HG03439 (cell line): ENCODE measurements around the gene NCAPH2.

Experiments
- ATAC-seq: cut with Tn5 transposase; IDR thresholded peaks from one replicate; pipeline ENCODE4 v1.9.1; 2021; ENCODE audit warnings: mild to moderate bottlenecking, moderate library complexity; ENCODE audit not compliant: unreplicated experiment

NCAPH2 gene

GRCh38 chr22:50545522-50546325, 37.7 kb downstream of the NCAPH2 start, which contains the start of gene KLHDC7B:
Gene KLHDC7B (plus strand): TSS chr22:50545899. CDS start chr22:50546244, 345 bp downstream.
- no peak for ATAC-seq

- ATAC-seq = no peak
Observed at GRCh38 chr22:50546326-50547262, 38.6 kb downstream of the NCAPH2 start.

DNA sequence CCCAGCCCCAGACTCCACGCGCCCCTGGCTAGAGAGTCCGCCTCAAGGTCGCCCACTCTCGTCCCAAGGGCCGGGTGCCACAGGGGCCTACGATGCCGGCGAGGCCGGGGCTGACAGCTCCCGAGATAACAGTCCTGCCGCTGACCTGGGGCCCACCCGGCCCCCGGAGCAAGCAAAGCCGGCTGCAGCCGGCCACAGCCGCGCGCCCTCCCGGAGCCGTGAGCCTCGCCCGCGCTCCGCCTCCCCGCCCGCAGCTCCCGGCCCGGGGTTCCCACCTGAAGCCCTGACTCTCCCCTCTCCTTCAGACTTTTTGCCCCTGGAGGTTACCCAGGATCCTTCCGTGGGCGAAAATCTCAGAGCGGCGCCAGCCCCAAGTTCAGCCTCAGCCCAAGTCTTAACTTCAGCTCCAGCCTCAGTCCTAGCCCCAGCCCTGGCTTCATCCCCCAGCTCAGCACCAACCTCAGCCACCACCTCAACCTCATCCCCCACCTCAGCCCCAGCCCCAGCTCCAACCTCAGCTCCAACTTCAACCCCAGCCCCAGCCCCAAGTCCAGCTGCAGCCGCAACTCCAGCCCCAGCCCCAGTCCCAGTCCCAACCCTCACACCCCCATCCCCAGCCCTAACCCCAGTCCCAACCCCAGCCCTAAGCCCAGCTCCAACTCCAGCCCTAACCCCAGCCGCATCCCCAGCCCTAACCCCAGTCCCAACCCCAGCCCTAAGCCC, 39.4 kb downstream of the NCAPH2 start:
- ATAC-seq = no peak

DNA sequence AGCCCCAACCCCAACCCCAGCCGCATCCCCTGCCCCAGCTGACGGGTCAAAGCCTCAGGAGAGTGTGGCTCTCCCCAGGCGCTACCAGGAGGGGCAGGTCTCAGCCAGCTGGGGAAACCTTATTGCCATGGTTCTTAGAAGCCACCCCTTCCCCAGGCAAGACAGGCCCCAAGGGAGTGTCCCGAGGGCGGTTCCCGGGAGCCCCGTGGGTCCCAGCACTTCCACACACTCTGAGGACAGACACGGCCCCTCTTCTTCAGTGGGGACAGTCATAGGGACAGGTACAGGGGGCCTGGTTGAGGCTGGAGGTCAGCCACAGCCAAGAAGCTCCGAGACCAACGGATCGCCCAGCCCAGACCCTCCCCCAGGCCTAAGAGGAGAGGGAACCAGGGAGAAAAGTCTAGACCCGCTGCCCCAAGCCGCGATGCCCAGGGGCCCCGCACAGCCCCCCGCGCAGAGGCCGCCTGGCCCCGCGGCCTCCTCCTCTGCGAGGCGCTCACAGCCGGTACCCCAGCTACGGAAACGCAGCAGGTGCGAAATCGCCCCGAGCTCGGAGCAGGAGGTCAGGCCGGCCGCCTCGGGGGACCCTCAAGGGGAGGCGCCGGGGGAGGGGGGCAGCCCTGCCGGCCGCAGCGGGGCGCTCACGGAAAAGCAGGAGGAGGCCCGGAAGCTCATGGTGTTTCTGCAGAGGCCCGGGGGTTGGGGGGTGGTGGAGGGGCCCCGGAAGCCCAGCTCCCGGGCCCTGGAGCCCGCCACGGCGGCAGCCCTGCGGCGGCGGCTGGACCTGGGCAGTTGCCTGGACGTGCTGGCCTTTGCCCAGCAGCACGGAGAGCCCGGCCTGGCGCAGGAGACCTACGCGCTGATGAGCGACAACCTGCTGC, 40.3 kb downstream of the NCAPH2 start:
- ATAC-seq = no peak

DNA sequence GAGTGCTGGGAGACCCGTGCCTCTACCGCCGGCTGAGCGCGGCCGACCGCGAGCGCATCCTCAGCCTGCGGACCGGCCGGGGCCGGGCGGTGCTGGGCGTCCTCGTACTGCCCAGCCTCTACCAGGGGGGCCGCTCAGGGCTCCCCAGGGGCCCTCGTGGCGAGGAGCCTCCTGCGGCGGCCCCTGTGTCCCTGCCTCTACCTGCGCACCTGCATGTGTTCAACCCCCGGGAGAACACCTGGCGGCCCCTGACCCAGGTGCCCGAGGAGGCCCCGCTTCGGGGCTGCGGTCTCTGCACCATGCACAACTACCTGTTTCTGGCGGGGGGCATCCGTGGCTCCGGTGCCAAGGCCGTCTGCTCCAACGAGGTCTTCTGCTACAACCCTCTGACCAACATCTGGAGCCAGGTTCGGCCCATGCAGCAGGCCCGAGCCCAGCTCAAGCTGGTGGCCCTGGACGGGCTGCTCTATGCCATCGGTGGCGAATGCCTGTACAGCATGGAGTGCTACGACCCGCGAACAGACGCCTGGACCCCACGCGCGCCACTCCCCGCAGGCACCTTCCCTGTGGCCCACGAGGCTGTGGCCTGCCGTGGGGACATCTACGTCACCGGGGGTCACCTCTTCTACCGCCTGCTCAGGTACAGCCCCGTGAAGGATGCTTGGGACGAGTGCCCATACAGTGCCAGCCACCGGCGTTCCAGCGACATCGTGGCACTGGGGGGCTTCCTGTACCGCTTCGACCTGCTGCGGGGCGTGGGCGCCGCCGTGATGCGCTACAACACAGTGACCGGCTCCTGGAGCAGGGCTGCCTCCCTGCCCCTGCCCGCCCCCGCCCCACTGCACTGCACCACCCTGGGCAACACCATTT, 41.1 kb downstream of the NCAPH2 start:
- ATAC-seq = no peak

- ATAC-seq = no peak
Observed at GRCh38 chr22:50550395-50550794, 42.4 kb downstream of the NCAPH2 start.

GRCh38 chr22:50551160-50551752, 43.2 kb downstream of the NCAPH2 start:
- ATAC-seq = no peak

DNA sequence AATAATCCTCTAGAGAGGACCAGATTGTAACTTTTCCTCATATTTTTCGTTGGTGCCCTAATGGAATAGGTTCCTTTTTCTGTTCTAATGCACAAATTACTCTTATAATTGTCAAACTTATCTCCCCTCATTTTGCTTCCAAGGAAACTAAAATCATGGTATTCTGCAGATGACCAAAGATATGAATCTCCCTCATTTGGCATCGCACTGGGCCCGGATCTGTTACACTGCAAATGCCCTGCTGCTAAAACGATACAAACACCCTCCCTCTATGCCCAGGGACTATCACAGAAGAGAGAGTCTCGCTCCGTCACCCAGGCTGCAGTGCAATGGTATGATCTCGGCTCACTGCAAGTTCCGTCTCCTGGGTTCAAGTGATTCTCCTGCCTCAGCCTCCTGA, 45.3 kb downstream of the NCAPH2 start:
- no peak for ATAC-seq

DNA sequence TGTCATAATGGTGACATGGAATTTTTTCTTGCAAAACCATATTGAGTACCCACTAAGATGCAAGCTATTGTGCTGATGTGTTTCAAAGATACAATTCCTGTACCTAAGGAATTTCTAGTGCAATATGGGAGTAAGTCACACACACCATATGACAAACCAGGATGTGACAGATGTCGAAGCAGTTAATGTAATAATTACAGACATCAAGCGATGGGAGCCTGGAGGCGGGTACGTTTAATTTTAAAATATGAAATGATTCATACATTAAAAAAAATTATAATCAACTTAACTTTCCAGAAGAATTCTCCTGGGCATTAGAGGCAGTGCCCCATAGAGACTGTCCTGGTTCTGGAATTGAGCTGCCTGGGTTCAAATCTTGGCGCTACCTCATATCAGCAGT, 48.7 kb downstream of the NCAPH2 start:
- no peak for ATAC-seq

DNA sequence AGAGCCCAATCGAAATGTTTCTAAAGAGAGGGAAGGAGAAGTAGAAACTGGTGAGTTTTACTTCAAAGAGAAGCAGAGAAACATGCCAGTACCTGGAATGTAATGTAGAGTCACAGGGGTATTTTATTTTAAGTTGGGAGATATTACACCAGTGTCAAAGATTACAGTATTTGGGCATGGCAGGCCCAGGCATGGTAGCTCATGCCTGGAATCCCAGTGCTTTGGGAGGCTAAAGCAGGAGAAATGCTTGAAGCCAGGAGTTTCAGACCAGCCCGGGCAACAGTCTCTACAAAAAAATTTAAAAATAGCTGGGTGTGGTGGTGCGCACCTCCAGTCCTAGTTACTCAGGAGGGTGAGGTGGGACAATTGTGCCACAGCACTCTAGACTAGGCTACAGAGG, 52.0 kb downstream of the NCAPH2 start:
- ATAC-seq = no peak

DNA sequence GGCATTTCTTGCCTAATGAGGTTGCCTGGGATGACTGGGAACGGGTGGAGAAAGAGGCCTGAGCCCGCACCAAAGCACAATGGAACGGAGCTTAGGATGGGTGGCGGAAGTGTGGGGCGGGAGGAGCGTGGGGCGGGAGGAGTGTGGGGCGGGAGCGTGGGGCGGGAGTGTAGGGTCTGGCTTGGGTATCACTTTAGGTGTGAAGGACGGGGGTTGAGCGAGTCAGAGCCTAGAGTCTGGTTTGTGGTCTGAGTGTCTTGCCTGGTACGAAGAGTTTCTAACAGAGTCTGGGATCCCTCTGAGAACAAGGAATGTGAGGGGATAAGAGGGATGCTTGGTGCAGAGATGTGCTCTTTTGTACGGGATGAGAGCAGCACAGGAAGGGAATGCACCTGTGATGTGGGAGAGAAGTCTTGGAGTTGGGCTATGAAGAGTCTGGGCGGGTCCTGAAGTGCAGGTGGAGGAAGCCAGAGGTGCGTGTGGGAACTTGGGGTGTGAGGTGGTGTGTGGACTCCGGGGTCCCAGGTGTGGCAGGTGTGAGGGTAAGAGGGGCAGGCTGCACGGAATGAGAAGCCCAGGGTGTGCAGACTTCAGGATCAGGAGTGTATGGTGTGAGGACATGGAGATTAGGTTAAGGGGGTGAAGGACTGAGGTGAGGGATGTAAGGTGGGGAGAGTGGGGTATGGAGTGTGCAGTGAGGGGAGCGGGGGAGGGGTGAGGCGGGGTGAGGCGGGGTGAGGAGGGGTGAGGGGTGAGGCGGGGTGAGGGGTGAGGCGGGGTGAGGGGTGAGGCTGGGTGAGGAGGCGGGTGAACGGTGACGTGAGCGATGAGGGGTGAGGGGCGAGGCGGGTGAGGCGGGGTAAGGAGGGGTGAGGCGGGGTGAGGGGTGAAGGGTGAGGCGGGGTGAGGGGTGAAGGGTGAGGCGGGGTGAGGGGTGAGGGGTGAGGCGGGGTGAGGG, 53.7 kb downstream of the NCAPH2 start:
- ATAC-seq = no peak

DNA sequence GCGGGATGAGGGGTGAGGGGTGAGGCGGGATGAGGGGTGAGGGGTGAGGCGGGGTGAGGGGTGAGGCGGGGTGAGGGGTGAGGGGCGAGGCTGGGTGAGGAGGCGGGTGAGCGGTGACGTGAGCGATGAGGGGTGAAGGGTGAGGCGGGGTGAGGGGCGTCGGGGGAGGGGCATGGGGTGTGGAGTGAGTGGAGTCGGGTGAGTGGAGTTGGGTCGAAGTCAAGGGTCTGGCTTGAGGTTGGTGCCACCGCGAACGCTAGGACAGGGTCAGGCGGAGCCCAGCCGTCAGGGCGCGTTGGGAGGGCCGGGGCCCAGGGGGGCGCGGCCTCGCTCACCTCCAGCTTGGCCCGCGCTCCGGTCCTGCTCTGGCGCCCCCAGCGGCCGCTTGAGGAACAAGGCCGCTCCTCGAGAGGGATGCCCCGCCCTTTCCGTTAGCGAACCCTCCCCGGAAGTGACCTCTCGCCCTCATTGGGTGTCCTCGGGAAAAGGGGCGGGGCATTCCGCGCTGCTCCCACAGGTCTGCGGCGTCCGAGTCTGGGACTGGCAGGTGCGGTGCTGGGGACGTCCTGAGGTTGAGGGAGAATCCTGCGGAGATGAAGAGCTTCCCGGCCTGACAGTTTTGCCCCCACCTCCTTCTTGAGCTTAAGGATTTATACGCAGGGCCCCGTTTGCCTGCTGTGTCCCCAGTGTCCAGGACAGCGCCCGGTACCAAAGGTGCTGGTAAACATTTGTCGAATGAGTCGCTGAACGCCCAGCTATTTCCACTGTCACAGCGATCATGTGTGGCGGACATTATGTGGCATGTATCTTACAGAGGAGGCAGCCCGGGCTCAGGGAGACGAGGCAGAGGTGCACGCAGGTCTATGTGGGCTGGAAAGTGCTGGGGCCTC, 54.7 kb downstream of the NCAPH2 start, which contains the start of gene SYCE3:
SYCE3 (minus strand) TSS at position 397 of the 890 bp plus-strand sequence. CDS start 6,514 bp downstream, outside the sequence.
- ATAC-seq = peak; percentile 95

- ATAC-seq = no peak
Observed at GRCh38 chr22:50563413-50564160, 55.6 kb downstream of the NCAPH2 start.

DNA sequence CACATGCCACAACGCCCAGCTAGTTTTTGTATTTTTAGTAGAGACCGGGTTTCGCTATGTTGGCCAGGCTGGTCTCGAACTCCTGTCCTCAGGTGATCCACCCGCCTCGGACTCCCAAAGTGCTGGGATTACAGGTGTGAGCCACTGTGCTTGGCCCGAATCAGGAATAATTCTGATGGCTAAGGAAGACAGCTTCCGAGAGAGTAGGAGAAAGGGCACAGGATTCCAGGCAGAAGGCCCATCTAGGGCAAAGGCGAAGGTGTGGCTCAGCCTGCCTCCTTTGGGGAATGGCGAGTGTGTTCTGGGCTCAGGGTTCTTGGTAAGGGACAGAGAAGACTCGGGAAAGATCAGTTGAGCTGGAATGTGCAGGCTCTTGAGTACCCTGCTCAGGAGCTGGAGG, 56.3 kb downstream of the NCAPH2 start:
- ATAC-seq = no peak

- ATAC-seq = no peak
Observed at GRCh38 chr22:50567721-50568252, 59.8 kb downstream of the NCAPH2 start.

DNA sequence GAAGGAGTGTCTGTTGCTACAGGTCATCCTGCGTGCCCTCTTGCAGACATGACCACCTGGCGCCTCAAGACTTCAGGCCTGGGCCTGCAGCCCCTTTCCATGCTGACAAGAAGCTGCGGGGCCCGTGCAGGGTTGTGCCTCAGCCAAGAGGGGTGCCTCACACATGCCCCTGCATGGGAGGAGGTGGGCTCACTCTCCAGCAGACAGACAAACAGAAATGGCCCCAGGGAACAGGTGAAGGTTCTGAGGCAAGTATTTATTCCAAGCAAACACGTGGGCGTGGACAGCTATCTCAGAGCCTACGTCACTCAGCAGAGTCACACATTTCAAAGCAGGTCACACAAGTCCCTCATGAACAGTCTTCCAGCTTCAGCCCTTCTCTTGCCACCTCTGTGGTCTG, 60.6 kb downstream of the NCAPH2 start:
- ATAC-seq = no peak
